Activated CD8-positive, alpha-beta memory T cell treated with anti-CD3 and anti-CD28 coated beads for 48 hours (primary cell): ENCODE data around the gene MCF2L.
"Not testable (repeated sequence)": the region's sequence is repeated elsewhere in the genome, so short reads cannot be mapped to it uniquely, and the experiment has no call there.

ENCODE experiments used
- DNase-seq, 3 experiments: peaks; one replicate each; pipeline ENCODE4 v3.0.0-alpha.2; 2020; ENCODE audit warnings: low read depth in 2 of 3, low spot score in 2 of 3

MCF2L gene

DNA sequence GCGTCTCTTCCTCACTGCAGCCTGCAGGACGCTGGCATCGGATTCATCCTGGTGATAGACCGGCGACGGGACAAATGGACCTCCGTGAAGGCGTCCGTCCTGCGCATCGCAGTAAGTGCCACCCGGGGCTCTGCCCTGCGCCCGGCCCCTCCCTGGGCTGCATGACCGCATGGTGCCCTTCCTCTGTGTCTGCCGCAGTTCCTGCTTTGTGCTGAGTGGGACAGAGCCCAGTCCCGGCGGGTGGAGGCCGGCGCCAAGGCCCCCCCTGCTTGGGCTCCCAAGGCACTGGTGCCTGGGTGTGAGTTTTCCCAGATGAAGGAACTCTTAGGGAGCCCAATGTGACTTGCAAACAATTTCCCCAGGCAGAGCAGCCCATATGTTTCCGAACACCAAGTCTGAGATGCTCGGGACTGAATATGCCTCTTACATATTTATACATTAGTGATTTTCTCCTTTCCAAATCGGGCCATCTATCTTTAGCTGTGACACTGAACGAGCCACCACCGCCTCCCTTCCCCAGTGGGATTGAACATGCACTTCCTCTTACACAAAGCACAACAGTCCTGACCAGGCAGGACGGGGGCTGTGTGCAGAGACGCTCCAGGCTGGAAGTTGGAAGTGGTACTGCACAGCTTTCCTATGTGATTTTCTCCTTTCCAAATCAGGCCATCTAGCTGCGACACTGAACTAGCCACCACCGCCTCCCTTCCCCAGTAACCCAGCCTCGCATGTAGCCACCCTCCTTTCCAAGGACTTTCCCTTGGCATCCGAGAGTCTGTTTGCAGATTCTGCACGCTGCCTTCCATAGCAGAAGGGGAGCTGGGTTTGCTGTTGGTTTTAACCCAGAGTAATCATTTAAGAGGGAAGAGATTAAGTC, 76.5 kb downstream of the MCF2L start:
- DNase-seq = no peak

DNA sequence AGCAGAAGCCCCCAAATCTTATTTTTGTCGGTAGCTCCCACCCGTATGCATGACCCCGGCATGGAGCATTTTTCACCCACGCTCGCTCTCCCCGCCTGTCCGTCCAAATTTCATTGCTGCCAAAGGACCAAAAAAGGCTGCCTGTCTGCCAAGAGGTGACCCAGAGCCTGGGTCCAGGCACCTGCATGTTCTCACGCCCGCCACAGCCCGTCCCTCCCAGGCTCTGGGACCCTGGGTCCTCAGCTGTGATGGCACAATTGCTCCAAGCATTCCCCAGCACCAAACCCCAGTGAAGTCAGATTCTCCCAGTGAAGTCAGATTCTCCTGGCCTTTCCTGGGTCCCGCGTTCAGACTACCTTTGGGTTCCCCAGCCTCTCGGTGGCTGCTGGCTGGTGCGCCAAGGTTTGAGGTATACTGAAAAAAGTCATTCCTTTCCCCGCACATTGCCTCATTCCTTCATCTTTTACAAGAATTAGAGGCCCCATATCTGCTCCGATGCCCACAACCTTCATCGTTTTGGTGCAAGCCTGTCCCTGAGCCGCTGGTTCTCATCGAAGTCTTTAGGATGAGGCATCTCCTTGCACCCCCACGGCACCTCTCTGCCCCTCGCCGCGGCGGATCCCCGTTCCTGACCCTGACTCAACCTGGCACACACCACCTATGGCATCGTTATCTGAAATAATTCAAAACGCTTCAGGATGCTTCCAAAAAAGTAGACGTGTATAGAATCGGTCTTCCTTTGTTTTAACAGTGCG, 77.3 kb downstream of the MCF2L start:
- DNase-seq = no peak

DNA sequence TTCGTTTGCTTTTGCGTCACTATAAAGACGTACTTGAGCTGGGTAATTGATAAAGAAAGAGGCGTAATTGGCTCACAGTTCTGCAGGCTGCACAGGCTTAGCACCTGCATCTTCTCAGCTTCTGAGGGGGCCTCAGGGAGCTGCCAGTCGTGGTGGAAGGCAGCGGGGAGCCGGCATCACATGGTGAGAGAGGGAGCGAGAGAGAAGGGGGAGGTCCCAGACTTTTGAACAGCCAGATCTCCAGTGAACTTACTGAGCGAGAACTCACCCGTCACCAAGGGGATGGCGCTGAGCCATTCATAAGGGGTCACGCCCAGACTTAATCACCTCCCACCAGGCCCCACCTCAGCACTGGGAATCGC, 77.8 kb downstream of the MCF2L start:
- no peak for DNase-seq

DNA sequence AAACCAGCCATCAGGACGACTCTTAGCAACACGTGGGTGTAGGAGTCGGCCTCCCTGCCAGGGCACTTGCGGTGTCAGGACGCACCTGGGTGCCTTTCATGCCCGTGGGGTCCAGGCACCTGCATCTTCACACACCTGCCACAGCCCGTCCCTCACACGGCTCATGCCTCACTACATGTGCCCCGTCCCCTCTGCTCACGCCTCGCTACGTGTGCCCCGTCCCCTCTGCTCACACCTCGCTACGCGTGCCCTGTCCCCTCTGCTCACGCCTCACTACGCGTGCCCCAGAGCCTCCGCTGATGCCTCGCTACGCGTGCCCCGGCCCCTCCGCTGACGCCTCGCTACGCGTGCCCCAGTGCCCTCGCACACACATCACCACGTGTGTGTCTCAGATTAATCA, 78.6 kb downstream of the MCF2L start:
- DNase-seq = no peak

DNA sequence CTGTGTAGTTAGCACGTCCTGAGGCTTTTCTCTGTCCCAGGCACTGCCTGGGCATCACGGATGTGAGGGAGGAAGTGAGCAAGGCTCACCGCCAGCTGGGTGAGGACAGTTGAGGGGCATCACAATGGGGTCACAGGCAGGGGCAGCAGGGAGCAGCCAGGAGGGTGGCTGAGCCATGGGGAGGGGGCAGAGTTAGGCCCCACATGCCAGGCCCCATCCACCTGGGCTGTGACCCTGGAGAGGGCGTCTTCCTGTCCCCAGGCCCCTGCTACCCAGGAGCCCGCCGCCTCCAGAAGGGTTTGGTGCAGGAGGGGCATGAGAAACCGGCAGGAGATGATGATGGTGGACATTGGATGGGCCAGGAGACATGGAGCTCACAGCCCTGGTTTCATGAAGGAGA, 79.8 kb downstream of the MCF2L start:
- no peak for DNase-seq

DNA sequence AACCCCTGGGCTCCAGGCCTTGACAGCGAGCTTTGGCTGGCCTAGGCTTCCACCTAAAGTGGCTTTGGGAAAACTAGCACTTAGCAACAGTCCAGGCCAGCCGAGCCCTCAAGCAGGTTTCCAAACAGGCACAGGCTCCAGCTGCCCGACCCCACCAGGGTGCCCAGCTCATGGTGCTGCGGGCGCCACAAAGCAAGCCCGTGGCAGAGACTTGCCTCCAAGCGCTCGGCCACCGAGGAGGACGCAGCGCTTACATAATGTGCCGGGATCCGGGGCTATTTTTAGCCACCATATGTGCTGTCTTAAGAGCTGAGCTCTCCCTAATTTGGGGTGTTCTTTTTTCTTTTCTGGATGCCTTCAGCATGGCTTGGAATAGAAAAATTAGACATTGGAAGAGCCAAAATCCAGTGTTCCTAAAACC, 80.5 kb downstream of the MCF2L start:
- DNase-seq = no peak

DNA sequence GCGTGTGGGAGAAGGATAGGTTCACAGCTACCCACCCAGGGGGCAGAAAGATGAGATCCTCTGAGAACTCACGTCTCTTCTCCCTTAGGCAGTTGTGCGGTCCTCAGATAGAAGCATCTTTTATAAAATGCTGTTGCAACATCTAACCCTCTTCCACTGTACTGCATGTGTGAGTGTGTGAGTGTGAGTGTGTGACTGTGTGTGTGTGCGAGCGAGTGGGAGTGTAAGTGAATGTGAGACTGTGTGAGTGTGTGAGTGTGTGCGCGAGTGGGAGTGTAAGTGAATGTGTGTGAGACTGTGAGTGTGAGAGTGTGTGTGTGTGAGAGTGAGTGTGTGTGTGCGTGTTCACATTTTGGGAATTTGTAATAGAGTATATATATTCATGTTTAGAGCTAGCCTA, 81.0 kb downstream of the MCF2L start:
- no peak for DNase-seq

DNA sequence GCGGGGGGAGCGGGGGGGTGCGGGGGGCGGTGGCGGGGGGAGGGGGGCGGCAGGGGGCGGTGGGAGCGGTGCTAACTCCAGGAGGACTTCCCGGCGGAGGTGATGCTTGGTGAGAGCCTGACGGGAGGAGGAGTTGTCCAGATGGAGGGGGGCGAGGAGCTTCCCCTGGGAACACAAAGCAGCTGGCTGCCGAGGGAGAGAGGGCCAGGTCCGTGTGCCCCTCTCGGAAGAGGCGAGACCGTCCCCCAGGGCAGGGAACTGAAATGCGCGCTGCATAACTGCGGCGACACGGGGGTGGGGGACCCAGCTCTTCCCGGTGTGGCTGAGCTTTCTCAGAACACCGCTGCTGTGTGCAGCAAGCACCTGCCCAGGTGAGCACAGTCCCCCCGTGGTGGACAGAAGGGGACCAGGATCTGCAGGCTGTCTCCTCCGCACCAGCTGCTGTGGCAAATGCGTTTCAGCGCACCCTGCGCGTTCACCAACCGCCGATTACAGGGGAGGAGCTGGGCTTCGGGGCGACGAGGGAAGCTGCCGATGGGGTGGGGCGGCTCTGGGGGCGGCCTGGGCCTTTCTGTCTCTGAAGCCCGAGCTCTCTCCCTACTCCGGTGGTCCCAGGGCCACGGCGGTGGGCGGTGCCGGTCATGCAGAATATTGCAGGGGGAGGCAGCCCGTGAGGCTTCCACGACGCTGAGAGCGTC, 81.9 kb downstream of the MCF2L start:
- DNase-seq = no peak

DNA sequence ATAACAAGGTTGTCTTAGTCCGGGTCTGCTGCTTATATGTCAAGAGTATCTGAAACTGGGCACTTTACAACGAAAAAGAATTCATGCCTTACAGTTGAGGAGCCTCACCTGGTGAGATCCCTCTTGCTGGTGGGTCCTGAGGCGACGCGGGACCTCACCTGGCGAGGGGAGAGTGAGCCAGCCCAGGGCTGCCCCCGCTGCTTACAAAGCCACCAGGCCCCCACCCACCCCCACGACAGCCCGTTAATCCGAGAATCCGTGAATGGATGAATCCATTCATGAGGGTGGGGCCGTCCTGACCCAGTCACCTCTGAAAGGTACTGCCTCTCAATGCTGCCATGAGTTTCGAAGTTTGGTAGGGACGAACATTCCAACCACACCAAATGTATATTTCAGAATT, 82.6 kb downstream of the MCF2L start:
- no peak for DNase-seq

DNA sequence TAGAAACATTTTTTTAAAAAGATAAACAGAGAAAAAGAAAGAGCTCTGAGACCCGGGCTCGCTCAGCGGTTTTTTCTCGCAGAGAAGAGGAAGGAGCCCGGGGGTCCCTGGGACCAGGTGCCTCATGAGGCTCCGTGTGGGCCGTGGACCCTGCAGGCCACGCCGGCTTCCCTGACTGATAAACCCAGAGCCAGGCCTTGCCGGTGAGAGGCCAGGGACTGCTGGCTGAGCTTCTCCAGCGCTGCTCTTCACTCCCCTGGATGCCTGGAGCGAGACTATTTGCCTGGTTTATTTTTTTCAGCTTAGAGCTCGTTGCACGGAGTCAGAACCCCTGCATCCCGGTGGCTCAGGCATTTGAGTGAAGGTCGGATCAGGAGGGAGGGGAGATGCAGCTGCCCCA, 83.2 kb downstream of the MCF2L start:
- no peak for DNase-seq

DNA sequence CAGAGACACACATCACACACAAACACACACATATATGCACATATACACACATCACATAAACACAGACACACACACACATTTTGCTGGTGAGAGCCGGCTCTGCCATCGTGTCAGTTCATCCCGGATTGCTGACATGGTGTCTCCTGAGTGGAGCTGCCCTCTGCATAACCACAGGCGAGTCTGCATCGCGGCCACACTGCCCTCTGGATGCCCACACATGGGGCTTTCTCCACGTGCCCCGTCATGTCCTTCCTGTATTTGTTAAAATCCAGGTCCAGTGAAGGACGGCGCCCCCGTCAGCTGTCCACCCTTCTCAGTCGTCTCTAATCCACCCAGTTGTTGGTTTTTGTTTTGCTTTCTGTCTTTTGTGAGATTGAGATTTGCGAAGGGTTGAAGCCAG, 84.0 kb downstream of the MCF2L start:
- DNase-seq = no peak

DNA sequence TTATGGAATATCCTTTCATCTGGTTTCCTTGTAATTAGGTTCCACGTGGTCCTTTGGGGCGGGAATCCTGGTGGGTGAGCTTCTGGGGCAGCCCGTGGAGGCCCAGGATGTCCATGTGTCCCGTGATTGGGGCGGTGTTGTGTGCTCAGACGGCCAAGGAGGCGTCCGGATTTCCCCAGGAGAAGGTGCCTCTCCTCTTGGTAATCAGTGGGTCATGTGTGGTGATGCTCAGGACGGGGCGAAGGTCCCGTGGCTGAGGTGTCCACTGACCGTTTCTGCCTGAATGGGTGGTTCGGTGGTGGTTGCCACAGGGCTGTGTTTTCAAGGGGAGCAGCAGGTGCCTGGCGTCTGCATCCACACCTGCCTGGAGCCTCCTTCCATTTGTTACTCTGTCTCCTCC, 84.4 kb downstream of the MCF2L start:
- no peak for DNase-seq

DNA sequence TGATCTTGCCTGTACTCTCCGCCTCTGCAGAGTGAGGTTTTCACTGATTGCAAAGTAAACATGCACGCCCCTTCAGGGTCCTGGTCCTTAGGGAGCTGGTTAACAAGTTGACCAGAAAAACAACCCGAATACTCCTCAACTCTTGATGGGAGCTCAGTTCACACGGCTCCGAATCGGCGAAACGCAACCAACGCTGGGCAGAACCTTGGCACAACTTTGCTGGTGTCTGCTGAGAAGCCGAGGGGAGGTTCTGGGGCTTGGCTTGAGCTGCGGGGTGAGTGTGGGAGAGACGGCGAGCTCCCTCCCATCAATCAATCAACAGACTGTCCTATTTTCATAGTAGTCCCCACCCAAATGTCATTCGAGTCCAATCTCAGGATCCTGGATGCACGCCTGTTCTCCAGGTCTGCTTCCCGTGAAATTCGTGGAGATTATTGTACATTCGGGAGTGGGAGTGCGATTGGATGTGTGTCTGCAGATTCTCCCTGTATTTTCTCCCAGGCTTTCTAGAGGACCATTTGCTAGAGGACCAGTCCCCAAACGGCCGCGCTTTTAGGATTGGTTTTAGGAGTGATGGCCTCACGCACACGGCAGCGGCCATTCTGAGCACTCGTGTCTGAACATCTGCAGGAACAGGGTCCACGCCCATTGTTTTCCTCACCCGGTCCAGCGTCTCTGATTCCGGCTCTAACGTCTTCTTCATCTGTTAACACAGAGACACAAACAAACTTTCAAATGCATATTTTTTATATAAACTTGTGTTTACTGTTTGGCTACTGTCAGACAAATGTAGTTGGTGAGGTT, 85.0 kb downstream of the MCF2L start:
- DNase-seq = no peak

DNA sequence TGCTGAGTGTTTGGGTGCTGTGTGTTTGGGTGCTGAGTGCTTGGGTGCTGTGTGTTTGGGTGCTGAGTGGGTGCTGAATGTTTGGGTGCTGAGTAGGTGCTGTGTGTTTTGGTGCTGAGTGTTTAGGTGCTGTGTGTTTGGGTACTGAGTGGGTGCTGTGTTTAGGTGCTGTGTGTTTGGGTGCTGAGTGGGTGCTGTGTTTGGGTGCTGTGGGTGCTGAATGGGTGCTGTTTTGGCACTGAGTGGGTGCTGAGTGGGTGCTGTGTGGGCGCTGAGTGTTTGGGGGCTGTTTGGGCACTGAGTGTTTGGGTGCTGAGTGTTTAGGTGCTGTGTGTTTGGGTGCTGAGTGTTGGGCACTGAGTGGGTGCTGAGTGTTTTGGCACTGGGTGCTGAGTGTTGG, 88.1 kb downstream of the MCF2L start:
- DNase-seq = no peak

DNA sequence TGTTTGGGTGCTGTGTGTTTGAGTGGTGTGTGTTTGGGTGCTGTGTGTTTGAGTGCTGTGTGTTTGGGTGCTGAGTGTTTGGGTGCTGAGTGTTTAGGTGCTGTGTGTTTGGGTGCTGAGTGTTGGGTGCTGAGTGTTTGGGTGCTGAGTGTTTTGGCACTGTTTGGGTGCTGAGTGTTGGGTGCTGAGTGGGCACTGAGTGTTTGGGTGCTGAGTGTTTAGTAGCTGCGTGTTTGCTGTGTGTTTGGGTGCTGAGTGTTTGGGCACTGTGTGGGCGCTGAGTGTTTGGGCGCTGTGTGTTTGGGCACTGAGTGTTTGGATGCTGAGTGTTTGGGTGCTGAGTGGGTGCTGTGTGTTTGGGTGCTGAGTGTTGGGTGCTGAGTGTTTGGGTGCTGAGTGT, 88.5 kb downstream of the MCF2L start:
- DNase-seq = not testable (repeated sequence)

DNA sequence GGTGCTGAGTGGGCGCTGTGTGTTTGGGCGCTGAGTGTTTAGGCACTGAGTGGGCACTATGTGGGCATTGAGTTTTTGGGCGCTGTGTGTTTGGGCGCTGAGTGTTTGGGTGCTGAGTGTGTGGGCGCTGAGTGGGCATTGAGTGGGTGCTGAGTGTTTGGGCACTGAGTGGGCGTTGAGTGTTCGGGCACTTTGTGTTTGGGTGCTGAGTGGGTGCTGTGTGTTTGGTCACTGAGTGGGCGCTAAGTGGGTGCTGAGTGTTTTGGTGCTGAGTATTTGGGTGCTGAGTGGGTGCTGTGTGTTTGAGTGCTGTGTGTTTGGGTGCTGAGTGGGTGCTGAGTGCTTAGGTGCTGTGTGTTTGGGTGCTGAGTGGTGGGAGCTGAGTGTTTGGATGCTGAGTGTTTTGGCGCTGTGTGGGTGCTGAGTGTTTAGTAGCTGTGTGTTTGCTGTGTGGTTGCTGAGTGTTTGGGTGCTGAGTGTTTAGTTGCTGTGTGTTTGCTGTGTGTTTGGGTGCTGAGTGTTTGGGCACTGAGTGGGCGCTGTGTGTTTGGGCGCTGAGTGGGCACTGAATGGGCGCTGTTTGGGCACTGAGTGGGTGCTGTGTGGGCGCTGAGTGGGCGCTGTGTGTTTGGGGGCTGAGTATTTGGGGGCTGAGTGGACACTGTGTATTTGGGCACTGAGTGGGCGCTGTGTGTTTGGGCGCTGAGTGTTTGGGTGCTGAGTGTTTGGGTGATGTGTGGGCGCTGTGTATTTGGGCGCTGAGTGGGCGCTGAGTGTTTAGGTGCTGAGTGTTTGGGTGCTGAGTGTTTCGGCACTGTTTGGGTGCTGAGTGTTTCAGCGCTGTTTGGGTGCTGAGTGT, 89.3 kb downstream of the MCF2L start:
- DNase-seq = no peak

DNA sequence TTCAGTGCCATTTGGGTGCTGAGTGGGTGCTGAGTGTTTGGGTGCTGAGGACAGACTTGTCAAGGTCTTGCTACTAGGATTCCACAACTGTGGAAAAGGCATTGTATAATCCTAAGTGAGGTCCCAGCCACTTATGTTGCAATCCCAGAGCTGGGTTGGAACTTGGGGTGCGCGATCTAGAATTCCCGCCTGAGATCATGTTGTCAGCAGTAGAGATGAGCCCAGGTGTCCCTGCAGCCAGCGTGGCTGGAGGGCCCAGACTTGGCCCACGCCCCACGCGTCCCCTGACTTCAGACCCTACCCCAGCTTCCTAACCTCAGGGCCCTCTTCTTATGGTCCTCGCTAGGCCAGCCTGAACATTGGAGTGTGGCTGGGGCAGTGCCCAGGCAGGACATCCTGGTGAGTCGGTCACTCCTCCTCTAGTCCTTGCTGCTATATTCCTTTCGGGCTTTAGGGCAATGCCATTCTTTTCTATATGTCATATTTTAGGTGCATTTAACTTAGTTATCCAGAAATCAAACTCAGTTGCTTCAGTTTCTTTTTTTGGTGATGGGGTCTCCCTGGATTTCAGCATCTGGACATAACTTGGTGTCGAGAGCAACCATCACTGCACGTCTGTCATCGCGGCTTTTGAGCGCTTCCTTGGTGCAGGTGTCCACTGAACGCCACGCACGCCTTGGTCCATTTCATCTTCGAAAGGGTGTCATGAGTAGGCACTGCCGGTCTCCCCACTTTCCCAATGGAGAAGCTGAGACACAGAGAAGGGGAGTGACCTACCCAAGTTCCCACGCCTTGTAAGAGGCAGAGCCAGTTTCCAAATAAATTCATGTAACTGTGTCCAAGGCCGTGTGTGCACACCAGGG, 90.2 kb downstream of the MCF2L start:
- DNase-seq = no peak

DNA sequence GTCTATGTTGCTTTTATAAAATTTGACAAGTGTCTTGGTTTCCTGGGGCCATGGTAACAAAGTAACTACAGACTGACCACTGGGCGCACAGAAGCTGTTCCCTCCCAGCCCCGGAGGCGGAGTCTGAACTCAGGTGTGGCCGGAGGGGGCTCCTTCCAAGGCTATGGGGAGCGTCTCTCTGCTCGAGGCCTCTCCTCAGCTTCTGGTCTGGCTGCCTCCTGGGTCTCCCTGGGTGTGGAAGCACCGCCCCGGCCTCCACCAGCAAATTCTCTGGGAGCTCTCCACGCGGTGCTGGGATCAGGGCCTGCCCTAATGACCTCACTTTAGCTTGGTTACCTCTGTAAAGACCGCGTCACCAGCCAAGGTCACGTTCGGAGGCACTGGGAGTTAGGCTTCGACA, 90.9 kb downstream of the MCF2L start:
- DNase-seq = no peak

DNA sequence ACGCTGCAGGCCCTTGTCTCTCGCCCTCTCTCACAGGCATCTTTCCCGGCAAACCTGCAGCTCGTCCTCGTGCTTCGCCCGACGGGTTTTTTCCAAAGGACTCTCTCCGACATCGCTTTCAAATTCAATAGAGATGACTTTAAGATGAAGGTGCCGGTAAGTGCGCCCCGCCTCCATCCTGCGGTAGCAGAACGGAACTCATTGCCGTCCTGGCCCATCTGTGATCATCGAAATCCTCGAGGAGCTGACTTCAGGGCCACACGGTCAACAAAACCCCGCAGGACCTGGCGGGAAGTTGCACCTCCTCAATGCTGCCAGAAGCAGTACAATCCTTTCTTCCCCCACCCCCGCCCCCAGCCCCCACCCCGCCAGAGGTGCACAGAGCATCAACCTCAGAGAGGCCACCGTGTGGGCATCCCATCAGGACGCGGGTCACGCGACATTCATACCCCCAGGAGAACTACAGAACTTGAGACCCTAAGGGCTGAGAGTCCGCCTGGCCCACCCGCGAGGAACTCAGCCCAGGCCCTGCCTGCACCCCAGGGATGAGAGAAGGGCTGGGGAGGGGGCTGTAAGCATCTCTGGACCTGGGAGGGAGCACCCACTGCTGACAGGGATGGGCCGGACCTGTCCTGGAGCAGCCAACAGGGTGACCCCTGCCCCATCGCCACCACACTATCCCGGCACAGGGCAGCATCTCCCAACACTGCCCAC, 91.7 kb downstream of the MCF2L start:
- DNase-seq = no peak
